Upper lobe of left lung (tissue), 4 donors: Measurements from ENCODE around the gene PLEKHA5.

Experiments
- CTCF ChIP-seq, 6 experiments: fragments of 450-650 bp in 4 of 6; fragments of 200-600 bp in 2 of 6; sonication (generic) in 2 of 6; IDR thresholded peaks; one replicate each; pipeline ENCODE4 v1.5.1; 2016 to 2019; ENCODE audit warnings: antibody characterized with exemption in 6 of 6
- POLR2A ChIP-seq, 4 donors: fragments of 450-650 bp; IDR thresholded peaks; one replicate each; pipeline ENCODE4 v1.5.1; 2016 to 2017; ENCODE audit warnings: antibody characterized with exemption in 4 of 4, mild to moderate bottlenecking in 2 of 4
- POLR2AphosphoS5 ChIP-seq, 2 donors: sonication (generic); formaldehyde crosslinking; IDR thresholded peaks; one replicate each; pipeline ENCODE4 v1.5.1; 2017; ENCODE audit warnings: antibody characterized with exemption in 2 of 2

- TF ChIP-seq CTCF (IDR thresholded peaks at IDR 0.05) (no peak), POLR2AphosphoS5 (IDR thresholded peaks at IDR 0.05) (no peak), POLR2A (IDR thresholded peaks at IDR 0.05) (no peak)
These were observed 68.7 kb downstream of the PLEKHA5 start for GRCh38 chr12:19198272-19198671.
